HepG2 (cell line): ENCODE results near the gene SIRT5. TPM values are rescaled to one million over a fixed set of nuclear protein-coding genes. Genes with fewer than 3 reads are reported as not detected.

ENCODE experiments used
- ATAC-seq: fragments of 200-7000 bp; cut with Tn5 transposase; 3 replicates; pipeline ENCODE4 v1.9.1; 2020; ENCODE audit warnings: mild to moderate bottlenecking, moderate library complexity
- BruUV-seq: library from RNA; stranded (reverse); fragments of 400-500 nt; replicated peaks from 2 replicates; lab custom pipeline; 2021; lab: Mats Ljungman, UMichigan
- CTCF ChIA-PET: fragments of 300-600 bp; formaldehyde crosslinking; extraction: SDS; loops from one replicate; lab custom pipeline; 2021; ENCODE audit warnings: low total read pairs, inconsistent platforms, low intra/inter-chr PET ratio; lab: Yijun Ruan, JAX
- POLR2A ChIA-PET: fragments of 350-600 bp; sonication (Branson Sonifier 250); formaldehyde crosslinking; loops from one replicate; lab custom pipeline; 2020; ENCODE audit warnings: antibody characterized with exemption, inconsistent platforms; lab: Yijun Ruan, JAX
- DNase-seq: peaks from one replicate; pipeline ENCODE4 v3.0.0-alpha.2; 2015; ENCODE audit warnings: low spot score
- FAIRE-seq: peaks from 3 replicates; lab custom pipeline; 2011; peaks lifted over from hg19 to GRCh38; lab: Jason Lieb, UNC
- H2AFZ ChIP-seq: one replicate; pipeline ENCODE4 v1.6.1; 2011; ENCODE audit warnings: low read length, inconsistent platforms
- H3K27ac ChIP-seq: fragments of 300-600 bp; 3 replicates; pipeline ENCODE4 v1.8.0; 2011; ENCODE audit warnings: mixed run types, mild to moderate bottlenecking, mixed read lengths, low read length, inconsistent platforms; ENCODE audit not compliant: insufficient read depth; ENCODE audit errors: extremely low read length
- H3K27me3 ChIP-seq, 2 experiments: fragments of 200-600 bp in 1 of 2; 2 replicates in 1 of 2; 3 replicates in 1 of 2; pipeline versions ENCODE4 v1.6.0 to v1.8.0; 2011; ENCODE audit warnings: low read length in 2 of 2, mild to moderate bottlenecking in 2 of 2, moderate library complexity in 2 of 2, inconsistent platforms in 1 of 2; ENCODE audit not compliant: insufficient read depth in 2 of 2, control insufficient read depth in 1 of 2
- H3K36me3 ChIP-seq, 2 experiments: fragments of 200-600 bp in 1 of 2; replicated peaks in 1 of 2; 2 replicates in 1 of 2; 3 replicates in 1 of 2; pipeline versions ENCODE4 v1.5.1 to v1.8.0; 2011; ENCODE audit warnings: low read length in 2 of 2, inconsistent platforms in 1 of 2; ENCODE audit not compliant: insufficient read depth in 2 of 2, control insufficient read depth in 1 of 2
- H3K4me1 ChIP-seq: 2 replicates; pipeline ENCODE4 v1.5.1; 2012; ENCODE audit warnings: low read length, inconsistent platforms; ENCODE audit not compliant: insufficient read depth
- H3K4me2 ChIP-seq: 2 replicates; pipeline ENCODE4 v1.6.0; 2011; ENCODE audit warnings: low read depth, low read length, inconsistent platforms
- H3K4me3 ChIP-seq, 3 experiments: fragments of 200-600 bp in 1 of 3; sonication (generic), shearing (Covaris generic) in 1 of 3; replicated peaks in 1 of 3; 2 replicates each; pipeline ENCODE4 v1.5.1; 2011 to 2016; ENCODE audit warnings: low read length in 3 of 3, inconsistent platforms in 2 of 3, low read depth in 2 of 3, mild to moderate bottlenecking in 2 of 3, control low read depth in 1 of 3, mixed read lengths in 1 of 3; ENCODE audit not compliant: insufficient read depth in 1 of 3
- H3K79me2 ChIP-seq: one replicate; pipeline ENCODE4 v1.6.1; 2011; ENCODE audit warnings: low read length, inconsistent platforms; ENCODE audit not compliant: insufficient read depth
- H3K9ac ChIP-seq: 2 replicates; pipeline ENCODE4 v1.6.0; 2011; ENCODE audit warnings: mild to moderate bottlenecking, low read depth, low read length, inconsistent platforms; ENCODE audit not compliant: insufficient read depth
- H3K9me3 ChIP-seq: 2 replicates; pipeline ENCODE4 v1.5.1; 2012; ENCODE audit warnings: mild to moderate bottlenecking, low read length
- H4K20me1 ChIP-seq: 2 replicates; pipeline ENCODE4 v1.6.0; 2011; ENCODE audit warnings: inconsistent platforms, mild to moderate bottlenecking, low read length, moderate library complexity; ENCODE audit not compliant: insufficient read depth
- ATF5 ChIP-seq: sonication (generic); formaldehyde crosslinking; IDR thresholded peaks from 2 replicates; pipeline ENCODE4 v1.4.0; 2020; ENCODE audit warnings: mild to moderate bottlenecking, low read depth, missing genetic modification reagents
- ATRX ChIP-seq: sonication (generic); formaldehyde crosslinking; IDR thresholded peaks from 2 replicates; pipeline ENCODE4 v1.4.0; 2020; ENCODE audit warnings: missing genetic modification reagents, borderline replicate concordance
- E2F1 ChIP-seq: sonication (generic); formaldehyde crosslinking; IDR thresholded peaks from 2 replicates; pipeline ENCODE4 v1.5.0; 2020; ENCODE audit warnings: missing genetic modification reagents
- GTF2F1 ChIP-seq: fragments of 150-350 bp; IDR thresholded peaks from 2 replicates; pipeline ENCODE4 v1.6.1; 2014; ENCODE audit warnings: low read length
- KLF13 ChIP-seq: sonication (generic); formaldehyde crosslinking; IDR thresholded peaks from 2 replicates; pipeline ENCODE4 v1.4.0; 2020; ENCODE audit warnings: mild to moderate bottlenecking, missing genetic modification reagents
- MED1 ChIP-seq: sonication (generic); formaldehyde crosslinking; IDR thresholded peaks from 2 replicates; pipeline ENCODE4 v1.4.0; 2020; ENCODE audit warnings: missing genetic modification reagents
- NONO ChIP-seq, 2 experiments: fragments of 450-650 bp in 1 of 2; sonication (generic) in 1 of 2; formaldehyde crosslinking in 1 of 2; IDR thresholded peaks in 1 of 2; conservative IDR thresholded peaks in 1 of 2; 2 replicates each; pipeline versions ENCODE4 v1.6.1 to v1.8.0; 2017 to 2022; ENCODE audit warnings: mild to moderate bottlenecking in 1 of 2, missing genetic modification reagents in 1 of 2, moderate library complexity in 1 of 2
- PLRG1 ChIP-seq: fragments of 450-650 bp; conservative IDR thresholded peaks from 2 replicates; pipeline ENCODE4 v1.6.1; 2016
- SOX5 ChIP-seq: IDR thresholded peaks from 2 replicates; pipeline ENCODE4 v1.6.1; 2016; ENCODE audit warnings: borderline replicate concordance
- SP140L ChIP-seq: sonication (generic); formaldehyde crosslinking; IDR thresholded peaks from 2 replicates; pipeline ENCODE4 v1.4.0; 2020; ENCODE audit warnings: missing genetic modification reagents, borderline replicate concordance
- TFDP2 ChIP-seq: sonication (generic); formaldehyde crosslinking; IDR thresholded peaks from 2 replicates; pipeline ENCODE4 v1.4.0; 2020; ENCODE audit warnings: missing genetic modification reagents
- ZFP90 ChIP-seq: sonication (generic); formaldehyde crosslinking; IDR thresholded peaks from 2 replicates; pipeline ENCODE4 v1.8.0; 2022; ENCODE audit warnings: missing genetic modification reagents, mild to moderate bottlenecking, inconsistent platforms, borderline replicate concordance
- ZFX ChIP-seq: sonication (generic); formaldehyde crosslinking; IDR thresholded peaks from 2 replicates; pipeline ENCODE4 v1.4.0; 2020; ENCODE audit warnings: mild to moderate bottlenecking, low read depth, missing genetic modification reagents, moderate library complexity
- ZNF275 ChIP-seq: sonication (generic); formaldehyde crosslinking; IDR thresholded peaks from 2 replicates; pipeline ENCODE4 v1.8.0; 2022; ENCODE audit warnings: missing genetic modification reagents, mild to moderate bottlenecking, inconsistent platforms, borderline replicate concordance
- ZNF468 ChIP-seq: sonication (generic); formaldehyde crosslinking; IDR thresholded peaks from 2 replicates; pipeline ENCODE4 v1.8.0; 2022; ENCODE audit warnings: mild to moderate bottlenecking, moderate library complexity, missing genetic modification reagents
- ZNF503 ChIP-seq: sonication (generic); formaldehyde crosslinking; IDR thresholded peaks from 2 replicates; pipeline ENCODE4 v1.4.0; 2020; ENCODE audit warnings: missing genetic modification reagents
- ZNF546 ChIP-seq: sonication (generic); formaldehyde crosslinking; conservative IDR thresholded peaks from 2 replicates; pipeline ENCODE4 v1.8.1; 2023; ENCODE audit warnings: mild to moderate bottlenecking, missing genetic modification reagents
- WGBS: methylation state at CpG from one replicate; pipeline ENCODE4 v1.1.6; 2017; ENCODE audit warnings: low lambda C conversion rate; 5-methylcytosine and 5-hydroxymethylcytosine counted together
- in situ Hi-C: cut with HindIII; loops from 2 replicates; pipeline ENCODE4 v1.10.0; 2017; ENCODE audit warnings: low pct_unique_long_range_greater_than_20kb; ENCODE audit not compliant: extremely low pct_ligation_motif_present
- intact Hi-C: fragments of 100-400 bp; cut with micrococcal nuclease; formaldehyde crosslinking; loops from one replicate; pipeline ENCODE4 v1.10.0; 2022; ENCODE audit not compliant: unreplicated experiment
- polyA plus RNA-seq, 8 experiments: library from polyadenylated mRNA; depleted of rRNA in 3 of 8; stranded (reverse) in 7 of 8; unstranded in 1 of 8; fragments of >200 nt; fragmentation: Illumina TruSeq in 4 of 8; extraction: Trizol in 4 of 8; gene quantifications; 2 replicates each; pipeline versions ENCODE4 v1.2.1 to v1.2.3, GENCODE V29; 2011 to 2016; ENCODE audit warnings: low read depth in 4 of 8, missing spikeins in 1 of 8, mixed read lengths in 1 of 8; ENCODE audit not compliant: insufficient read depth in 1 of 8
- total RNA-seq, 5 experiments: library from RNA; depleted of rRNA; stranded (reverse); fragments of >200 nt; fragmentation: Illumina TruSeq; extraction: Trizol; gene quantifications; 2 replicates each; pipeline ENCODE4 v1.2.3, GENCODE V29; 2016; ENCODE audit warnings: low read depth in 1 of 5

Gene SIRT5
- total and polyA plus RNA-seq, 2 of the 13 experiments (the other 11 are each of a cell fraction or from before 2014, with no cell fraction given), result 14.1 to 16.6 TPM

- in situ Hi-C loops, result no loop called here
- POLR2A ChIA-PET, result no interaction called here
- FAIRE-seq, result no peak
Observed at GRCh38 chr6:13600036-13600435, 25.6 kb downstream of the SIRT5 start.

More at GRCh38 chr6:13600036-13600435, 25.6 kb downstream of the SIRT5 start:
- 98% methylated on average over 6 of the region's 6 CpGs for WGBS
- peaks cover 17% of the 10 kb centered on the region for H3K4me1 ChIP-seq
- H3K9ac ChIP-seq, result no peak overlapping the region
- ATAC-seq (no peak), DNase-seq (no peak)
- H3K27me3 ChIP-seq, result no peaks in the 10 kb centered on the region
- intact Hi-C loops, result no loop called here
- no peaks in the 10 kb centered on the region for H4K20me1 ChIP-seq
- no peak overlapping the region for H3K4me2 ChIP-seq
- no peaks in the 10 kb centered on the region for H3K9me3 ChIP-seq
- CTCF ChIA-PET, result no interaction called here
- TF ChIP-seq ATRX (CRISPR knock-in tag) (no peak), ZFP90 (CRISPR knock-in tag) (no peak), ZNF503 (CRISPR knock-in tag) (no peak), ZNF468 (CRISPR knock-in tag) (no peak), NONO (IDR thresholded peaks at IDR 0.05) (no peak), NONO (CRISPR knock-in tag; conservative IDR thresholded peaks at IDR 0.05) (no peak), TFDP2 (CRISPR knock-in tag) (no peak), ZNF546 (no peak), GTF2F1 (no peak), ZFX (CRISPR knock-in tag) (no peak), SP140L (CRISPR knock-in tag) (no peak), ZNF275 (no peak), PLRG1 (no peak), ATF5 (no peak), KLF13 (no peak), SOX5 (CRISPR knock-in tag) (no peak), E2F1 (CRISPR knock-in tag) (no peak), MED1 (CRISPR knock-in tag) (no peak)
- no peak overlapping the region for H3K4me3 ChIP-seq
- H3K36me3 ChIP-seq, result peaks cover 2 to 29% of the 10 kb centered on the region in 2 experiments
- no peak overlapping the region for H3K27ac ChIP-seq
- BruUV-seq, result no TSS peak
- H3K79me2 ChIP-seq, result no peaks in the 10 kb centered on the region
- H2AFZ ChIP-seq, result no peak overlapping the region
